GM12873 (cell line): ENCODE results near the gene COMMD3.

Source experiments
- TF ChIP-seq, protein P1 (sequence below): IDR thresholded peaks from 2 replicates; pipeline ENCODE4 v1.5.1; 2012; ENCODE audit warnings: low read depth, mild to moderate bottlenecking, moderate library complexity, low read length, control low read depth; ENCODE audit not compliant: insufficient read depth; ENCODE audit errors: missing control alignments

COMMD3 gene

DNA sequence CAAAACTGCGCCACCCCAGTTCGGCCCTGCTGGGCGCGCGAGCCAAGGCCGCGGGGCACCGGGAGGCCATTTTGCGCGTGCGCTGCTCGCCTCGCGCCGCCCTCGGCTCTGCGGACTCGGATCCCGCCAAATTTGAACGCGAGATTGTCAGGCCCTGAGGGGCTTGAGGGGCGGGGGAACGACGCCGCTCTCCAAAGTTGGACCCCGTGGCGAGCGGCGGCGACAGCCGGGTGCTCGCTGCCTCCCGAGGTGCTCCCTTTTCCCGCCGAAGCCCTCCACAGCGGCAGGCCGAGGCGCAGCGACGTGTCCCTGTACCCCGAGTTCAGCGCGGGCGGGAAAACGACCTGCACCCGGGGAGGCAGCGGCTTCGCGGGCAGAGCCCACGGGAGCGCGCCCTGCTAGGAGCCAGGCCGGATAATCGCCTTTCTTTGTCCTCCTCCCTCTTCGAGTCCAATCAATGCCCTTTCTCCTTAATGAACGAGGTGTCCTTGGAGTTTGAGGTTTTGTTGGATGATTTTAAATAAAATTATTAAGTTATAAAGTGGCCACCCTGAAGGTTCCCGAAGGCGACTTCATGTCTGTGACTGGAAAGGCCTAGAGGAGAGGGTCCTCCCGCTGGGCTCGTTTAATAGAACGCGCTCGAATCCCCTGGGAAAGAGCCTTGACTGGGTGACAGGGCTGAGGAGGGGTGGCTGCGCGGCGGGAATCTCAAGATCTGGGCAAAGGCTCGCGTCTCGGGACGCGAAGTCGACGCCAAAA lies 18.4 kb downstream of the COMMD3 start:
- TF ChIP-seq, protein P1, sequence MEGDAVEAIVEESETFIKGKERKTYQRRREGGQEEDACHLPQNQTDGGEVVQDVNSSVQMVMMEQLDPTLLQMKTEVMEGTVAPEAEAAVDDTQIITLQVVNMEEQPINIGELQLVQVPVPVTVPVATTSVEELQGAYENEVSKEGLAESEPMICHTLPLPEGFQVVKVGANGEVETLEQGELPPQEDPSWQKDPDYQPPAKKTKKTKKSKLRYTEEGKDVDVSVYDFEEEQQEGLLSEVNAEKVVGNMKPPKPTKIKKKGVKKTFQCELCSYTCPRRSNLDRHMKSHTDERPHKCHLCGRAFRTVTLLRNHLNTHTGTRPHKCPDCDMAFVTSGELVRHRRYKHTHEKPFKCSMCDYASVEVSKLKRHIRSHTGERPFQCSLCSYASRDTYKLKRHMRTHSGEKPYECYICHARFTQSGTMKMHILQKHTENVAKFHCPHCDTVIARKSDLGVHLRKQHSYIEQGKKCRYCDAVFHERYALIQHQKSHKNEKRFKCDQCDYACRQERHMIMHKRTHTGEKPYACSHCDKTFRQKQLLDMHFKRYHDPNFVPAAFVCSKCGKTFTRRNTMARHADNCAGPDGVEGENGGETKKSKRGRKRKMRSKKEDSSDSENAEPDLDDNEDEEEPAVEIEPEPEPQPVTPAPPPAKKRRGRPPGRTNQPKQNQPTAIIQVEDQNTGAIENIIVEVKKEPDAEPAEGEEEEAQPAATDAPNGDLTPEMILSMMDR: no peak

DNA sequence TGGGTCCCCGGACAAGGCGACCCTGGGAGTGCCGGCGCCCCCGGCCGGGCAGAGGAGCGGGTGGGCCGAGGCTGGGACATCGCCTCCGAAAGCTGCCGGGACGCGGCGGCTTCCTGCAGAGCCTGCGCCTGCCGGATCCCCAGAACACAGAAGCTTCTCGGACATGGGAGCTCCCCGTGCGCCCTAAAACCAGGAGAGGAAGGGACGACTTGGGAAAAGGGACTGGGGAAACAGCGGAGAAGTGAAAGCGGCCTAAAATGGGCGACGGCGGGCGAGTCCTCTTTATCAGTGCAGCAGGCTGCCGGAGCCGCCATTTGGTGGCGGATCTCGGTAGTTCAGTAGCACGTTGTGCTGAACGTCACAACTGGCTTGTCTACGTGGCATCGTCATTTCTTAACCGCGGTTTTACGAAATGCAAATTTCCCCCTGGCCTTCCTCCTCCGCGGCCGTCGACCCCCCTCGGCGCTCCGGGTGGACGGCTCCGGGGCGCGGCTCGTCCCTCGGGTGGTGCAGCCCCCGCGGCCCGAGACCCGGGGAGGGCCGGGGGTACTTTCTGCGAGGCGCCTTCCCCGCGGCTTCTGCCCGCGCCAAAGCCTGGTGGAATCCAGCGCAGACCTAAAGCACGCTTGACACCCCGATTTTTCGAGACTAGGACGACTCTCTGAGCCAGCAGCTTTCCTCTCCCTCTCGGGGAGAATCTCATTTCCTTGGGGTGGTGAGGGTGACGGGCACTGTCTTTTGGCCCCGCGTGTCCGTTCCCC lies 19.2 kb downstream of the COMMD3 start:
- TF ChIP-seq, protein P1: peak; percentile 14

DNA sequence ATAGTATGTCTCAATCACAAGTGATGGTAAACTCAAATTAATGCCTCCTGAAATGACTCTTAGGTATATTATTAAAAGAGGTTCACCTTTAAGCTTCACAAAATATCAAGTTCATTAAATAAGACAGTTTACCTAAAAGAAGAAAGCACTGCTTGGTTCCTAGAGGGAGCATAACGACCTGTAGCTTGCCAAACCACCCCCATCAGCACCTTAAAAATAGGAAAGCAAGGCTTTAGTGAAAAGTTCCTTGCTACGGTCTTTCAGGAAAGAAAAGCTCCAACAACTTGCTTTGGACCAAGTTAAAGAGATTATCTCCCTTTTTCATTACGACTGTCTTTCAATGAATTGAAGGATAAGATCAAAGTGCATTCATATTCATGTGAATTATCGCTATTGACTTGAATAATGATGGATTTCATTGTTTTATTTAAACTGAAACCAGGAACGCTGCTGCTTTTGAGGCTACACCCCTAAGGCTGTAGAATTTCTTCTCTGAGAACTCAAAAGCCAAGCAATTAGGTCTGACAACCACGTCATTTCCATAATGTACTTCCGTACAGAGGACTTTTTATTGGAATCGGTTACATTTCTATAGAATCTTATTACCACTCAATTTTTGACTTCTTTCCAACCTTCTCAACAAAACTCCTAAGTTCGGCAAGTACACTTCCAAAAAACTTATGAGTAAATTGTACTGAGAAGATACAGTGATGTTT lies 22.2 kb downstream of the COMMD3 start:
- TF ChIP-seq, protein P1: no peak

DNA sequence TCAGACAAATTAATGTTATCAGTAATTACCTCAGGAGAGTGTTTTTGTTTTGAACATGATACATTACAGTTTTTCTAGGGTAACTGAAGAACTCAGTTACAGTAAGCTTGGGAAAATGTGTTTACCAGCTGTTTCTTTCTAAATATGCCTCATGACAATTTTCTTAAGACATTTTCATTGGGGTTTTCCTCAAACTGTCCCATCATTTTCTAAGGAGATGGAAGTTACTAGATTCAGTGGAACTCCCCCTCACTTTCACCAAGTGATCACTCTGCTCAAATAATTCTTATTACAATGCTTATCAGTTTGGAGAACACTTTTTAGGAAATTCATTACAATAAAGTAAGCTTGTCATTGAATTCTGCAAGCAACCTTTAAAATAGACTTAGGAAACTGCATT lies 22.7 kb downstream of the COMMD3 start:
- TF ChIP-seq, protein P1: no peak

DNA sequence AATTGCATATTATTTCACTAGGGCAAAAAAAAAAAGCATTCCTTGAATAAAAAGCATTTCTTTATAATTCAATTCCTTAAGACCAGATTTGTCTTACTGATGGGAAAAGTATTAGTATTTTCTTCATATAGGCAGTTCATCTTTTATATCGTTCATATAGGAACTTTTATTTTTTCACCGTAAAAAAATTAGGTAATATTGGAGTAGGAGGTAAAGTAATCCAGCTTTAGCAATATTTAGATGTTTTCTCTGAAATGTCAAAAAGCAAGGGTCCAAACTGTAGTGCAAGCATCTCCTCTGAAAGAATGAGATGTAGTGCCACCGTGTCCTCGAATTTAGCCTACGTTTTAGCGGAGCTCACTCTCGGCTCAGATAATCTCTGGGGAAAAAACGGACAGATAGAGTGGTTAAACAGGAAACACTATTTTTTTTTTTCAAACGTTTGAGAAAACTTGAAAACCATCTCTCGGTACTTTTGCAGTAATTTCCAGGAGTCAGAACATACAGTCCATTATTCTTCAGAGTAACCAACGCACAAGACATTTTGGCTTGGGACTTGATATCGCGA lies 23.7 kb downstream of the COMMD3 start:
- TF ChIP-seq, protein P1: no peak

DNA sequence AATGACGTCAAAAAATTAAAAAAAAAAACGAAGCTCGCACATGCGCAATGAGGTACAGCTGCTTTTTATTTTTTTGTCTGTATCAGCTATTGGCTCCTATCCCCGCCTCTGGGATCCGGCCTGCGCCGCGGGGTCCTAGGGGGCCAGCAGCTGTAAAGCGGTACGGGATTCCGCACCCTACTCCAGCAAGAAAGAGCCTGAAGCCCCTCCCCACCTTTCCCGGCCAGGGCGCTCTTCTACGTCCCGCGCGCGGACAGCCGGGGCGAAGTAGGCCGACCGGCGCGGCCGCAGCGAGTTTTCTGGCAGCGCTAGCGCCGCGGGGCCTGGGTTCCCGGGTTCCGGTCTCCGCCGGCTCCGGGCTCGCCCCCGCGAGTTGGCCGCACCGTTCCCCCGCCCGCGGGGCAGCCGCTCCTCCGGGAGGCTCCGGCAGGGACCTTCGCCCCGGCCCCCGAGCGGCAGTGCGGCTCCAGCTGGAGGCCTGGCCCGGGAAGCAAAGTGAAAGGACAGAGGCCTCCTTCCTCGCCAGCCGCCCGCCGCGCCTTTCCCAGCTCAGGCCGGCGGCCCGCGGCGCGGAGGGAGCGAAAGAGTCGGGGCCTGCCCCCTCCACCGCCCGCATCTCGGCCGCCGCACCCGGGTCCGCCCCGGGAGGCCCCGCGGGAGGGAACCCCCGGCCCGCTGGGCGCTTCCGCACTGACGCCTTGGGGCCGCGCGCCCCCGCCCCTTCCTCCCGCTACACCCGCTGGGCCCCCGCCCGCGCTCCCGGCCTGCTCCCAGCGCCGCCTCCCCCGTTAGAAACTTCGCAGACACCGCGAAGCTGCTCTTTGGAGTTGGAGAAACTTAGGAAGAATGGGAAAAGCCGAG lies 24.4 kb downstream of the COMMD3 start:
- TF ChIP-seq, protein P1: no peak
